Peyer's patch (tissue), 4 donors: ENCODE results near the gene PARD3B. TPM values are rescaled to one million over a fixed set of nuclear protein-coding genes. Genes with fewer than 3 reads are reported as not detected.

Experiments
- DNase-seq, 3 donors: peaks; one replicate each; pipeline ENCODE4 v3.0.0-alpha.2; 2017 to 2019
- H3K27ac ChIP-seq, 4 donors: fragments of 200-600 bp; sonication (generic); one replicate each; pipeline ENCODE4 v1.5.1; 2016 to 2019
- H3K27me3 ChIP-seq, 2 donors: fragments of 200-600 bp; sonication (generic); one replicate each; pipeline ENCODE4 v1.5.1; 2019
- H3K36me3 ChIP-seq, 3 donors: fragments of 200-600 bp; sonication (generic); one replicate each; pipeline ENCODE4 v1.5.1; 2016 to 2019
- H3K4me1 ChIP-seq, 4 donors: fragments of 200-600 bp; sonication (generic); one replicate each; pipeline ENCODE4 v1.5.1; 2016 to 2019
- H3K4me3 ChIP-seq, 4 donors: fragments of 200-600 bp; sonication (generic); 1 replicate in 3 of 4; 2 replicates in 1 of 4; pipeline ENCODE4 v1.5.1; 2016 to 2019; ENCODE audit warnings: mild to moderate bottlenecking in 1 of 4
- H3K9me3 ChIP-seq, 4 donors: fragments of 200-600 bp; sonication (generic); one replicate each; pipeline ENCODE4 v1.5.1; 2016 to 2019; ENCODE audit warnings: mild to moderate bottlenecking in 1 of 4
- POLR2A ChIP-seq, 2 donors: fragments of 450-650 bp; IDR thresholded peaks; one replicate each; pipeline ENCODE4 v1.5.1; 2017; ENCODE audit warnings: antibody characterized with exemption in 2 of 2, mild to moderate bottlenecking in 2 of 2, moderate library complexity in 2 of 2
- total RNA-seq, 4 donors: library from RNA; depleted of rRNA; stranded (reverse); fragments of >200 nt; gene quantifications; one replicate each; pipeline ENCODE4 v1.1.0, GENCODE V29; 2016
- TF ChIP-seq, protein P1 (sequence below), 6 experiments: fragments of 450-650 bp in 4 of 6; fragments of 200-600 bp in 2 of 6; sonication (generic) in 1 of 6; IDR thresholded peaks; one replicate each; pipeline ENCODE4 v1.5.1; 2017 to 2019; ENCODE audit warnings: antibody characterized with exemption in 6 of 6, mild to moderate bottlenecking in 3 of 6, moderate library complexity in 1 of 6

PARD3B gene
- total RNA-seq, 4 donors from 2014 or later = 19.6 to 52.0 (median 40.6) TPM

DNA sequence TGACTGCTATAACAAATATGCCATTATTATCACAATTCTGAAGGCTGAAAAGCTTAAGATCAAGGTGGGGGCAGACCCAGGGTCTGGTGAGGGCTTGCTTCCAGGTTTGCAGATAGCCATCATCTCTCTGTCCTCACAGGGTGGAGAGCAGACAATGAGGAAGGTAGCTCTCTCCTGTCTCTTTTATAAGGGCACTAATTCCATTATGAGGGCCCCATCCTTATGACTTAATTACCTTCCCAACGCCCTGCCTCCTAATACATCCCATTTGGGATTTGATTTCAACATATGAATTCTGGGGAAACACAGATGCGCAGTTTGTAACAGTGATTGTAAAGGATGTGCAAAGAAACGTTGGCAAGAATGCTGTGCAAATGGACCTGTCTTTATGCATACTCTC is 44.8 kb downstream of the PARD3B start:
- H3K27ac ChIP-seq = no peak overlapping the region
- H3K4me3 ChIP-seq = no peak overlapping the region
- H3K27me3 ChIP-seq = no peaks in the 10 kb centered on the region
- no peaks in the 10 kb centered on the region for H3K4me1 ChIP-seq
- TF ChIP-seq POLR2A (IDR thresholded peaks at IDR 0.05) = no peak
- TF ChIP-seq, protein P1, sequence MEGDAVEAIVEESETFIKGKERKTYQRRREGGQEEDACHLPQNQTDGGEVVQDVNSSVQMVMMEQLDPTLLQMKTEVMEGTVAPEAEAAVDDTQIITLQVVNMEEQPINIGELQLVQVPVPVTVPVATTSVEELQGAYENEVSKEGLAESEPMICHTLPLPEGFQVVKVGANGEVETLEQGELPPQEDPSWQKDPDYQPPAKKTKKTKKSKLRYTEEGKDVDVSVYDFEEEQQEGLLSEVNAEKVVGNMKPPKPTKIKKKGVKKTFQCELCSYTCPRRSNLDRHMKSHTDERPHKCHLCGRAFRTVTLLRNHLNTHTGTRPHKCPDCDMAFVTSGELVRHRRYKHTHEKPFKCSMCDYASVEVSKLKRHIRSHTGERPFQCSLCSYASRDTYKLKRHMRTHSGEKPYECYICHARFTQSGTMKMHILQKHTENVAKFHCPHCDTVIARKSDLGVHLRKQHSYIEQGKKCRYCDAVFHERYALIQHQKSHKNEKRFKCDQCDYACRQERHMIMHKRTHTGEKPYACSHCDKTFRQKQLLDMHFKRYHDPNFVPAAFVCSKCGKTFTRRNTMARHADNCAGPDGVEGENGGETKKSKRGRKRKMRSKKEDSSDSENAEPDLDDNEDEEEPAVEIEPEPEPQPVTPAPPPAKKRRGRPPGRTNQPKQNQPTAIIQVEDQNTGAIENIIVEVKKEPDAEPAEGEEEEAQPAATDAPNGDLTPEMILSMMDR (IDR thresholded peaks at IDR 0.05) = no peak
- no peaks in the 10 kb centered on the region for H3K9me3 ChIP-seq
- no peaks in the 10 kb centered on the region for H3K36me3 ChIP-seq
- DNase-seq = no peak

GRCh38 chr2:204591225-204591624 is 46.0 kb downstream of the PARD3B start:
- Histone ChIP-seq H3K9me3 (no peaks in the 10 kb centered on the region), H3K36me3 (no peaks in the 10 kb centered on the region), H3K27me3 (no peaks in the 10 kb centered on the region), H3K4me1 (no peaks in the 10 kb centered on the region), H3K27ac (no peak overlapping the region), H3K4me3 (no peak overlapping the region)
- no peak for DNase-seq
- no peak for TF ChIP-seq POLR2A (IDR thresholded peaks at IDR 0.05)
- TF ChIP-seq, protein P1 (IDR thresholded peaks at IDR 0.05) = no peak

GRCh38 chr2:204604061-204604460 is 58.8 kb downstream of the PARD3B start:
- H3K27me3 ChIP-seq = no peaks in the 10 kb centered on the region
- H3K9me3 ChIP-seq = no peaks in the 10 kb centered on the region
- no peaks in the 10 kb centered on the region for H3K4me1 ChIP-seq
- no peak overlapping the region for H3K4me3 ChIP-seq
- no peak overlapping the region for H3K27ac ChIP-seq
- TF ChIP-seq, protein P1 (IDR thresholded peaks at IDR 0.05) = no peak
- no peak for TF ChIP-seq POLR2A (IDR thresholded peaks at IDR 0.05)
- DNase-seq = no peak
- no peaks in the 10 kb centered on the region for H3K36me3 ChIP-seq

DNA sequence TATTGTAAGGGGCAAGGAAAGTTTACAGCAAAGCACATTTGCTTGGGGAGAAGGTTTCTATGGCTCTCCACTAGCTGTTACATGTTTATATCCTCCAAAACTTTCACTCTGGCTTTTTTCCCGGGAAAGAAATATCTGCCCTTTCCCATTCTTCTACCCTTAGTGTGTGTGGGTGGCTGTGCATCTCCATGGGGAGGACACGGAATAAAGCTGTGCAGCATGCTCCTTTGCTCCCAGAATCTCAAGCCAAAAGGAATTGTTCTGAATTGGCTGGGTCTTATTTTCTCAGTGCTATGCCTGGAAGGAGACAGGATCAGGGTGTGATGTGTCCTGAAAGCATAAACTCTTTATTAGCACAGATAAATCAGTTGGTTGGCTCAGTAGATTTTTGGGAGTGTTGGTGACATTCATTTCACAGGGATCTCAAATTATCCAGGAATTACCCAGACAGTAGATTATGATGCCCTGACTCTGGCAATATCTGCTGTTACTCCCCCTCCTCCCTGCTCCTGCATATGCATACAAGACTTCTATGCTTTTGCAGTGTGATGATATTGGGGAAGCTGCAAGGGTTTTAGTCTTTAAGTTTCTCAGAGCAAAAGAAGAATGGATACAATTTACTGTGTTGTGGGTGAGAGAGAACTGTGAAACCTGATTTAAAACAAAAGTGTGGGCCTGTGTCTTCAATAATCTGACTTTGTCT is 63.1 kb downstream of the PARD3B start:
- H3K4me3 ChIP-seq = no peak overlapping the region
- H3K9me3 ChIP-seq = no peaks in the 10 kb centered on the region
- TF ChIP-seq POLR2A (IDR thresholded peaks at IDR 0.05) = no peak
- TF ChIP-seq, protein P1 (IDR thresholded peaks at IDR 0.05) = no peak
- no peak for DNase-seq
- no peak overlapping the region for H3K27ac ChIP-seq
- no peaks in the 10 kb centered on the region for H3K4me1 ChIP-seq
- no peaks in the 10 kb centered on the region for H3K27me3 ChIP-seq
- no peaks in the 10 kb centered on the region for H3K36me3 ChIP-seq

GRCh38 chr2:204611017-204611631 is 65.8 kb downstream of the PARD3B start:
- H3K27me3 ChIP-seq = no peaks in the 10 kb centered on the region
- no peaks in the 10 kb centered on the region for H3K36me3 ChIP-seq
- no peak overlapping the region for H3K4me3 ChIP-seq
- TF ChIP-seq, protein P1 (IDR thresholded peaks at IDR 0.05) = no peak
- no peak for TF ChIP-seq POLR2A (IDR thresholded peaks at IDR 0.05)
- no peak overlapping the region for H3K27ac ChIP-seq
- DNase-seq = no peak
- H3K9me3 ChIP-seq = no peaks in the 10 kb centered on the region
- no peaks in the 10 kb centered on the region for H3K4me1 ChIP-seq
